ENCODE measurements around the gene CDH4. TPM values are rescaled to one million over a fixed set of nuclear protein-coding genes. Genes with fewer than 3 reads are reported as not detected.

The CDH4 gene
- total RNA-seq, 6 donors from 2014 or later = 0.20 to 1.0 (median 0.40) TPM; not detected in 1

GRCh38 chr20:61704661-61705060 is 452.6 kb downstream of the CDH4 start:
- DNase-seq = no peak
- 81 to 85% methylated on average over 5 to 7 of the region's 7 CpGs for WGBS, 2 donors
- no peaks in the 10 kb centered on the region for H3K27me3 ChIP-seq

GRCh38 chr20:61705386-61706258 is 453.6 kb downstream of the CDH4 start:
- no peaks in the 10 kb centered on the region for H3K36me3 ChIP-seq
- ATAC-seq (ENCODE audit: low FRiP score in 2 of 2) = no peak
- H3K27me3 ChIP-seq = no peaks in the 10 kb centered on the region
- no peak overlapping the region for H3K4me3 ChIP-seq
- H3K9me3 ChIP-seq = no peaks in the 10 kb centered on the region
- no peak for DNase-seq
- TF ChIP-seq EP300 (IDR thresholded peaks at IDR 0.05) (no peak), POLR2AphosphoS5 (IDR thresholded peaks at IDR 0.05) (no peak), CTCF (IDR thresholded peaks at IDR 0.05) (no peak), POLR2A (IDR thresholded peaks at IDR 0.05) (no peak)
- no peak overlapping the region for H3K27ac ChIP-seq
- WGBS, 2 donors = 63 to 68% methylated on average over 16 to 26 of the region's 26 CpGs
- H3K4me1 ChIP-seq = no peaks in the 10 kb centered on the region

More at GRCh38 chr20:61704661-61705060, 452.6 kb downstream of the CDH4 start:
- Histone ChIP-seq H3K4me3 (no peak overlapping the region), H3K27ac (no peak overlapping the region), H3K4me1 (no peaks in the 10 kb centered on the region), H3K9me3 (no peaks in the 10 kb centered on the region), H3K36me3 (no peaks in the 10 kb centered on the region)
- TF ChIP-seq CTCF (IDR thresholded peaks at IDR 0.05) (no peak), POLR2AphosphoS5 (IDR thresholded peaks at IDR 0.05) (no peak), POLR2A (IDR thresholded peaks at IDR 0.05) (no peak), EP300 (IDR thresholded peaks at IDR 0.05) (no peak)
- ATAC-seq (ENCODE audit: low FRiP score in 2 of 2) = no peak

GRCh38 chr20:61706259-61706961 is 454.3 kb downstream of the CDH4 start:
- Histone ChIP-seq H3K9me3 (no peaks in the 10 kb centered on the region), H3K36me3 (no peaks in the 10 kb centered on the region), H3K27ac (no peak overlapping the region), H3K4me3 (no peak overlapping the region), H3K27me3 (no peaks in the 10 kb centered on the region), H3K4me1 (no peaks in the 10 kb centered on the region)
- TF ChIP-seq EP300 (IDR thresholded peaks at IDR 0.05) = no peak
- TF ChIP-seq CTCF (IDR thresholded peaks at IDR 0.05) = no peak
- TF ChIP-seq POLR2AphosphoS5 (IDR thresholded peaks at IDR 0.05) = no peak
- no peak for TF ChIP-seq POLR2A (IDR thresholded peaks at IDR 0.05)
- DNase-seq (no peak), ATAC-seq (ENCODE audit: low FRiP score in 2 of 2) (no peak)
- 79 to 86% methylated on average over 21 to 29 of the region's 29 CpGs for WGBS, 2 donors

GRCh38 chr20:61708891-61709290 is 456.8 kb downstream of the CDH4 start:
- no peak for ATAC-seq (ENCODE audit: low FRiP score in 2 of 2)
- 84 to 90% methylated on average over 6 to 11 of the region's 11 CpGs for WGBS, 2 donors
- no peaks in the 10 kb centered on the region for H3K4me1 ChIP-seq
- TF ChIP-seq POLR2A (IDR thresholded peaks at IDR 0.05) (no peak), EP300 (IDR thresholded peaks at IDR 0.05) (no peak), POLR2AphosphoS5 (IDR thresholded peaks at IDR 0.05) (no peak), CTCF (IDR thresholded peaks at IDR 0.05) (no peak)
- H3K4me3 ChIP-seq = no peak overlapping the region
- H3K27me3 ChIP-seq = no peaks in the 10 kb centered on the region
- DNase-seq = no peak
- H3K27ac ChIP-seq = no peak overlapping the region
- H3K36me3 ChIP-seq = no peaks in the 10 kb centered on the region
- no peaks in the 10 kb centered on the region for H3K9me3 ChIP-seq

Data from upper lobe of left lung (tissue), 6 donors.